Naive thymus-derived CD8-positive, alpha-beta T cell (primary cell): Measurements from ENCODE around the gene FDXR. TPM values are rescaled to one million over a fixed set of nuclear protein-coding genes. Genes with fewer than 3 reads are reported as not detected.

ENCODE experiments used
- ATAC-seq, 2 donors: fragments of 150-1000 bp; cut with Tn5 transposase in 1 of 2; sonication (Bioruptor Pico), chemical (Tn5 transposase) in 1 of 2; 1 replicate in 1 of 2; 2 replicates in 1 of 2; pipeline ENCODE4 v1.10.0; 2021; ENCODE audit warnings: mild to moderate bottlenecking in 2 of 2, moderate library complexity in 2 of 2
- POLR2A ChIA-PET: fragments of 350-600 bp; sonication (Branson Sonifier 250); formaldehyde crosslinking; loops from one replicate; lab custom pipeline; 2021; ENCODE audit warnings: antibody characterized with exemption; lab: Charles Lee
- DNase-seq, 10 donors: peaks; one replicate each; pipeline versions ENCODE4 v3.0.0 to v3.0.0-alpha.2; 2020 to 2022
- H3K27ac Mint-ChIP-seq, 10 donors: one replicate each; pipeline ENCODE4 v1.8.0; 2020 to 2022; ENCODE audit warnings: mild to moderate bottlenecking in 10 of 10, mixed read lengths in 10 of 10, moderate library complexity in 4 of 10, inconsistent platforms in 1 of 10
- H3K27me3 Mint-ChIP-seq, 5 donors: one replicate each; pipeline ENCODE4 v1.8.0; 2021 to 2022; ENCODE audit warnings: mixed read lengths in 5 of 5
- H3K36me3 Mint-ChIP-seq, 3 donors: one replicate each; pipeline ENCODE4 v1.8.0; 2020 to 2022; ENCODE audit warnings: mixed read lengths in 3 of 3, mild to moderate bottlenecking in 2 of 3, inconsistent platforms in 1 of 3
- H3K4me1 Mint-ChIP-seq, 4 donors: one replicate each; pipeline ENCODE4 v1.8.0; 2021 to 2022; ENCODE audit warnings: mixed read lengths in 4 of 4
- H3K4me3 Mint-ChIP-seq, 10 donors: one replicate each; pipeline ENCODE4 v1.8.0; 2020 to 2022; ENCODE audit warnings: mild to moderate bottlenecking in 10 of 10, mixed read lengths in 10 of 10, moderate library complexity in 6 of 10, inconsistent platforms in 1 of 10
- H3K9me3 Mint-ChIP-seq, 9 donors: one replicate each; pipeline ENCODE4 v1.8.0; 2020 to 2022; ENCODE audit warnings: mixed read lengths in 9 of 9, mild to moderate bottlenecking in 3 of 9, inconsistent platforms in 1 of 9, moderate library complexity in 1 of 9
- polyA plus RNA-seq, 3 donors: library from polyadenylated mRNA; unstranded; fragments of 300-500 nt; fragmentation: Illumina TruSeq; gene quantifications; one replicate each; pipeline ENCODE4 v1.2.3, GENCODE V29; 2021
- total RNA-seq, 8 experiments: library from RNA in 2 of 8; stranded (reverse) in 2 of 8; gene quantifications; one replicate each; pipeline ENCODE4 v1.2.3 and lab custom pipeline; 2021 to 2026

Gene FDXR
- total and polyA plus RNA-seq, 5 experiments from 2014 or later = 3.9 to 12.7 (median 7.2) TPM

DNA sequence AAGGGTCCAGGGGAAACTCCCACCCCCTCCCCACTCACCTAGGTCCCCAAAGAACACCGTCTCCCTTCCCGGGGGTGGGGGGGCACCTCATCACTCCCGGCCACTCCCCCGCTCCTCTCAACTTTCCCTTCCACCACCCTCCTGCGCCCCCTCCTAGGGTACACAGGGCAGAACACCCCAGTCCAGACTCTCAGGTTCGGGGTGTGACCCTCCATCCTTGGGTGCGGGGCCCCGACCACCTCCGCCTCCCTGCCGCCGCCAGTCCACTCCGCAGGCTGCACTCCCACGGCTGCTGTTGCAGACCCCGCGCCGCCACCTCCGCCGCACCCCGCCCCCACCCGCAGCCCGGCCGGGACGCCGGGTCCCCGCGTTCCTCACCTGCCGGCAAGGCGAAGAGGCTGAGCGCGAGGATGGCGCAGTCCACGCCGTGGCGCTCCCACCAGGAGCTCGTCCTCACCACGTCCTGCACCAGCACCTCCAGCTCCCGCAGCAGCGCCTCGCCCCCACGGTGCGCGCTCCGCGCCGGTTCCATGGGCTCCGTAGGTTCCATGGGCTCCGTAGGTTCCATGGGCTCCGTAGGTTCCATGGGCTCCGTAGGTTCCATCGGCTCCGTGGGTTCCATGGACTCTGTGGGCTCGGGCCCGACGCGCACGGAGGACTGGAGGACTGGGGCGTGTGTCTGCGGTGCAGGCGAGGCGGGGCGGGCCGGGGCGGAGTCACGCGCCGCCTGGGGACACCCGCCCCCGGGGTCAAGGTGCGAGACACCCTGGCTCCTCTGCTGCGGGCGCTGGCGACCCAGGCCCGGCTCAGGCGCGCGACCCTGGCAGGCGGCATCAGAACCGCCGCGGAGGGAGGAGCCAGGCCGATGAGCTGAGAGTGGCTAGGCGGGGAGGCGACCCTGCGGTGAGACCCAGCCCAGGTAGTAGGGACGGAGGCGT, 20.4 kb upstream of the FDXR start, which contains the start of gene FADS6:
Gene FADS6 (minus strand): TSS at position 660 of the 938 bp plus-strand sequence. CDS start 38 bp downstream, at position 622.
- no peaks in the 10 kb centered on the region for H3K9me3 Mint-ChIP-seq
- ATAC-seq = peak; percentile 70 to 72
- H3K4me3 Mint-ChIP-seq = peak within 1 kb of the TSS; percentile 56 to 86 (median 74)
- DNase-seq = peak in 1 of 10 donors; percentile 11
- H3K27me3 Mint-ChIP-seq = peaks cover 21 to 57% (median 36%) of the 10 kb centered on the region in 5 donors
- peak within 1 kb of the TSS in 2 of 10 donors; percentile 59 to 71 for H3K27ac Mint-ChIP-seq
- H3K4me1 Mint-ChIP-seq = peaks cover 2 to 9% (median 5%) of the 10 kb centered on the region in 4 donors
- POLR2A ChIA-PET = interaction anchor here (0.8 kb wide), 1 partner anchor 15 kb away, joined by 3 read pairs; no protein-coding TSS in a partner anchor
- no peaks in the 10 kb centered on the region for H3K36me3 Mint-ChIP-seq

DNA sequence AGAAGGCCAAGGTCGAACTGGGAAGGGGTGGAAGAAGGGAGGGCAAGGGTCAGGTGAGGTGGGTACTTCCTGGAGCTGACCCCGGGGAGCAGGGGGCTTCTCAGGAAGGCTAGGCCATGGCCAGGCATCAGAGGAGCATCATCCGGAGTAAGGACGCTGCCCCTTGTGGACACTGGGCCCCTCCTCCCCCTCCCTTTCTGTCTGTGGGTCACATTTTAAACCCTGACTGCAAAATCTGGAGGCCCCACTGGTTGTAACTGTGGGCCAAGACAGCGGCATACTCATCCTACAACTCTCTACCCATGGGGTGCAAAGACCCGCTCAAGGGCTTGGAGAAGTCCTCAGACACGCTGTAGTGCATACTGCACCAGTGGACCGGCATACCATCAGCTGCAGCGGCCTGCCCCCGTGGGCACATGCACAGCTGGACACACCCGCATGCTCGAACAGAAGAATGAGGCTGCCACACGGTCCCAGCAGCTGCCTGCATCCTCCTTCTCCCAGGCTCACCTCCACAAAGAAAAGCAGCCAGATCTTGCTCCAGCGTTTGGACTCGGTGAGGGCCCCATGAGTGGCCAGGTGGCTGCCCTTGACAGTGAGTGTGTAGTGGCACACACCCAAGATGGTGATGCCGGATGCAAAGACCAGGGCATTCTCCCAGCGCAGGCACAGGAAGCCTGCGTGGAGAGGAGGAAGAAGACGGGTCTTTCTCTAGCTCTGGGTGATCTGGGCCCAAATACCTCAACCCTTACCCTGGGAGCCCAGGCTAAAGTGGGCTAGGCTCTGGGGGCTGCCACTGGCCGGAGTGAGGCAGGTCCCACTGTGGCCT, 19.4 kb upstream of the FDXR start:
- ATAC-seq (no peak), DNase-seq (no peak)
- H3K27ac Mint-ChIP-seq = no peak overlapping the region
- H3K4me1 Mint-ChIP-seq = peaks cover 2 to 9% (median 5%) of the 10 kb centered on the region in 4 donors
- H3K36me3 Mint-ChIP-seq = no peaks in the 10 kb centered on the region
- POLR2A ChIA-PET = interaction anchor here (0.5 to 0.8 kb wide), 2 partner anchors 14 to 1497 kb away, joined by 3 read pairs; no protein-coding TSS in a partner anchor
- H3K4me3 Mint-ChIP-seq = peak overlapping the region in 3 of 10 donors; percentile 48 to 77 (median 61)
- H3K9me3 Mint-ChIP-seq = no peaks in the 10 kb centered on the region
- H3K27me3 Mint-ChIP-seq = peaks cover 21 to 60% (median 36%) of the 10 kb centered on the region in 5 donors

DNA sequence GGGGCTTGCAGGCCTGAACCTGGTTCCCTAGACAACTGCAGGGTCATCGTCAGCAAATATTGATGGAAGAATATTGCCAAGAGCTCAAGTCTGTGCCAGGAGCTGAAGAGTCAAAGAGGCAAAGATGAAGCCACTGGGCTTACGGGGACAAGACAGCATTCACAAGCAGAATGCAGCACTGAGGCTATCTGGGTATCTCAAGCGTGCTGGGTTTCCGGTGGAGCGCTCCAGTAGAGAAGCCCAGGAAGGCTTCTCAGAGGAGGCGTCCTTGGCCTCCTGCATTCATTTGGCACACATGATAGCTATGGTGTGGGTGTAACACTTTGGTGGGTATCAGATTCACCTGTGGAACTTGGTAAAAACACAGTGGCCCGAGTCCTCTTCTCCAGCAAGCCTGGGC, 17.8 kb upstream of the FDXR start:
- no peak for ATAC-seq

DNA sequence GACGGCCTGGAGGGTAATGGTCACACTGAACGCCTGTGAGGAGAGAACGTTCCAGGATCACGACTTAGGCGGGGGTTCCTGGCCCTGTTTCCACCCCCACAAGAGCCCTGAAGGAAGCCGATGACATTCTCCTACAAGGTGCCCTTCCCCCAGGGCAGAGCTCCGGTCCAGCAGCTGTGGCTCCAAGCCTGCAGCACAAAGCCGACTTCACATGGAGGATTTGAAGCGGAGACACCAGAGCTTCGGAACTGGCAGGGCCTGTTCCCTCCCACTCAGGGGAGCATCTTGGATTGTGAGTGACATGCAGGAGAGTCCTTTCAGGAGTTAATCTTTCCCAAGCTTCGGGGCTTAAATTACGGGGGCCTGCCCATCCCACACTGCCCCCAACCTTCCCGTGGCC, 15.7 kb upstream of the FDXR start:
- Mint-ChIP-seq H3K4me3 (no peak overlapping the region), H3K9me3 (no peaks in the 10 kb centered on the region), H3K4me1 (peaks cover 0 to 5% (median under 1%) of the 10 kb centered on the region in 4 donors), H3K27me3 (peaks cover 10 to 49% (median 23%) of the 10 kb centered on the region in 5 donors), H3K36me3 (no peaks in the 10 kb centered on the region), H3K27ac (no peak overlapping the region)
- ATAC-seq (no peak), DNase-seq (no peak)
- POLR2A ChIA-PET = no interaction called here

More for the DNA sequence above, 17.8 kb upstream of the FDXR start:
- Mint-ChIP-seq H3K27ac (no peak overlapping the region), H3K4me1 (peaks cover 3 to 9% (median 5%) of the 10 kb centered on the region in 4 donors), H3K27me3 (peaks cover 16 to 60% (median 29%) of the 10 kb centered on the region in 5 donors), H3K4me3 (no peak overlapping the region), H3K9me3 (no peaks in the 10 kb centered on the region), H3K36me3 (no peaks in the 10 kb centered on the region)
- POLR2A ChIA-PET = no interaction called here
- no peak for DNase-seq

DNA sequence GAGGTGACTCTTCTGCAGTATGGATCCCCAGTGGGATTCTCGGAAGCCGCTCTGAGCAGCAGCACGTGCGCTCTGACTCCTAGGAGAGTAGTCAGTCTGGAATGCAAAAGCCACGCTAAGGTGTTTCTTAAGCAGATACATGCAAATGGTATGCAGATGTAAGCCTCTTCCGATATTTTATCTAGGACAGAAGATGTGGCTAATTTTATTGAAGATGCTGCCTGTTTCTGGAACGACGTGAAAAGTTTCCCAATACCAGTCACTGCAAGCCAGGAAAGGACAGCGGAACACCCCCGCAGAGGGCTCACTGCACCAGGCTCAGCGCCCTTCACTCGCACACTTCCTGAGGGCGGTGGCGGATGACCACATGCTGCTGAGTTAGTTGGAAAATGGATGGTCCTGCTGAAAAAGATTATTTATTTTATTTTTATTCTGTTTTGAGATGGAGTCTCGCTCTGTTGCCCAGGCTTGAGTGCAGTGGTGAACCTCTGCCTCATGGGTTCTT, 10.5 kb upstream of the FDXR start:
- DNase-seq (no peak), ATAC-seq (no peak)
- Mint-ChIP-seq H3K4me1 (peaks cover 0 to 2% (median 0%) of the 10 kb centered on the region in 4 donors), H3K36me3 (no peaks in the 10 kb centered on the region), H3K27ac (no peak overlapping the region), H3K9me3 (no peaks in the 10 kb centered on the region), H3K27me3 (peaks cover 6 to 21% (median 14%) of the 10 kb centered on the region in 5 donors), H3K4me3 (no peak overlapping the region)
- POLR2A ChIA-PET = no interaction called here

DNA sequence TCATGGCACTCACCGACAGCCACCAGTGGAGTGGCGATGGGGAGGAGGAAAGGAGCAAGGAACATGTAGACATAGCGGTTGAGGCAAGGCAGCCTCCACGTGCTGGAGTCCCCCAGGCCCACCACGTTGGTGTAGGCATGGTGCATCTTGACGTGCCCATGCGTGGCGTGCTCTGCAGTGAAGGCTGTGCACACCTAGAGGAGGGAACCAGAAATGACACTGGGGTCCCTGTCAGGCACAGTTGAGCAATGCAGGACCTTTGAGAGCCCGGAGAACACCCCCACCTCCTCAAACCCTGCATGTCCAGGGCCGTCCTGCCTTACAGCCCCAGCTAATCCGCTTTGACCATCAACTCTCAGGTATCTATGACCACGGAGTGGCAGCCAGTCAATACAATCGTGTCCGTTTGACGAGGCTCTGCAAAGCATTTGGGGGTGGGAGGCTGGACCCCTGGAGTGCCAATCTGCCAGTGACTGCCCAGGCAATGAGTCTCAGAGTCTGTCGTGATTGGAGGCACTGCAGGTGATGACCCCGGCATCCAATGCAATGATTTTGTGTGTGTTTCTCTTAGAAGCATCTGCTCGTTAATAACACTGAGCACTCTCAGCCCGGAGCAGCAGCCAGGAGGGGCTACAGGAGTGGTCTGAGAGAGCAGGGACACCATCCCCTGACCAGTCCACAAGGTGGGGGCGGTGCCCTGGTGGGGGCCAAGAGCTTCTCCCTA, 9.9 kb upstream of the FDXR start:
- DNase-seq = no peak
- Mint-ChIP-seq H3K27me3 (peaks cover 6 to 21% (median 14%) of the 10 kb centered on the region in 5 donors), H3K27ac (no peak overlapping the region), H3K9me3 (no peaks in the 10 kb centered on the region), H3K36me3 (no peaks in the 10 kb centered on the region), H3K4me1 (peaks cover 0 to 2% (median 0%) of the 10 kb centered on the region in 4 donors), H3K4me3 (no peak overlapping the region)
- POLR2A ChIA-PET = no interaction called here
- no peak for ATAC-seq

DNA sequence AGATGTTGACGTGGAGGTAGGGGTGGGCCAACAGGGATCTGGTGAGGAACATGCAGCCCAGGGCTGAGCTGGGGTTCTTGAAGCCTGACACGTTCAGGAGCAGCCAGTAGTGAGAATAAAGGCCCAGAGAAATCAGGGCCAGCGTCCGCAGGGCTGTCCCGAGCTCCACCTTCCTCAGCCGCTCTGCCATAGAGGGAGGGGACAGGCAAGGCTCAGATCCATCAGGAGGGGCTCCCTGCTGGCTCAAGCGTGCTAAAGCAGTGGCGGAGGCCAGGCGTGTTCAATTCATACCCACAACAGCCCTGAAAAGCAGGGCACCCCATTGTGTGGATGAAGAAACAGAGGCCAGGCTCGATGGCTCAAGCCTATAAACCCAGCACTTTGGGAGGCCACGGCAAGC, 8.3 kb upstream of the FDXR start:
- Mint-ChIP-seq H3K4me1 (no peaks in the 10 kb centered on the region), H3K27ac (no peak overlapping the region)
- POLR2A ChIA-PET = no interaction called here

DNA sequence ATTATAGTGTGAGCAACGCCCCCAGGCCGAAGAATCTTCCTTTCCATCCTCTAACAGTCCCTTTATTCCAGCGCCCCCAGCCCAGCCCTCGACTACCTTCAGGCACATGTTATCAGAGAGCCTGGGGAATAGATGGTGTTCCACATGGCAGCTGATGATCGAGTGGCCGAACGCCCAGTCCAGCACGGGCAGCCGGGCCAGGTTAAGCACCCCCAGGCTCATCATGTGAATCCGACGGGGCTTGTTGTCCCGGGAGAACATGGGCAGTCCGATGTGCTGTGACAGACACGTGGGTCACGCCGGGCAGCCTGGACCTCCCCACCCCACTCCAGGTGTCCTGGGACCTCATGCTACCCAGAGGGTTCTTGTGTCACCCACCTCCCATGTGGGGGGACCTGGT, 6.5 kb upstream of the FDXR start:
- Mint-ChIP-seq H3K4me3 (no peak overlapping the region), H3K4me1 (no peaks in the 10 kb centered on the region), H3K27me3 (peaks cover 0 to 4% (median 1%) of the 10 kb centered on the region in 5 donors), H3K36me3 (no peaks in the 10 kb centered on the region), H3K9me3 (no peaks in the 10 kb centered on the region), H3K27ac (peak overlapping the region in 1 of 10 donors; percentile 71)
- POLR2A ChIA-PET = no interaction called here
- DNase-seq (no peak), ATAC-seq (no peak)

More for the DNA sequence above, 8.3 kb upstream of the FDXR start:
- DNase-seq = no peak
- Mint-ChIP-seq H3K9me3 (no peaks in the 10 kb centered on the region), H3K36me3 (no peaks in the 10 kb centered on the region), H3K27me3 (peaks cover 2 to 21% (median 9%) of the 10 kb centered on the region in 5 donors), H3K4me3 (no peak overlapping the region)
- ATAC-seq = no peak

DNA sequence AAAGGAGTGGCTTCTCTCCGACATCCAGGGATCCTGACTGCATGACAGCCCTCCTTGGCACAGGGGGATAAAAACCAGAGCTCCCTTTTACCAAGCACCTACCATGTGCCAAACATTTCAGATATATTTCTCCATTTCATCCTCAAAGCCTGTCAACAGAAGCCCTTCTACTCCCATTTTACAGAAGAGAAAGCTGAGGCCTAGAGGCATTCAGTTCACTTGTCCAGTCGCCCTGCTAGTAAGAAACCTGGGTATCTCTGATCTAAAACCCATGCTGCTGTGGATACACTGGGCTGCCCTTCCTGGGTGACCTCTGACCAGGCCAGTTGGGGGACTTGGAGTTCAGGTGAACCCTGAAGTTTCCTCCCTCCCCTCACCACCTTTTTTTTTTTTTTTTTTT, 5.9 kb upstream of the FDXR start:
- no peaks in the 10 kb centered on the region for H3K9me3 Mint-ChIP-seq
- H3K36me3 Mint-ChIP-seq = no peaks in the 10 kb centered on the region
- no peak for ATAC-seq
- POLR2A ChIA-PET = interaction anchor here (0.6 to 0.9 kb wide), 2 partner anchors 14 to 175 kb away, joined by 3 to 6 read pairs; no protein-coding TSS in a partner anchor
- H3K4me1 Mint-ChIP-seq = peaks cover 2 to 5% (median 5%) of the 10 kb centered on the region in 4 donors
- no peak overlapping the region for H3K4me3 Mint-ChIP-seq
- peaks cover 0 to 2% (median 0%) of the 10 kb centered on the region in 5 donors for H3K27me3 Mint-ChIP-seq
- no peak overlapping the region for H3K27ac Mint-ChIP-seq
- DNase-seq = no peak

DNA sequence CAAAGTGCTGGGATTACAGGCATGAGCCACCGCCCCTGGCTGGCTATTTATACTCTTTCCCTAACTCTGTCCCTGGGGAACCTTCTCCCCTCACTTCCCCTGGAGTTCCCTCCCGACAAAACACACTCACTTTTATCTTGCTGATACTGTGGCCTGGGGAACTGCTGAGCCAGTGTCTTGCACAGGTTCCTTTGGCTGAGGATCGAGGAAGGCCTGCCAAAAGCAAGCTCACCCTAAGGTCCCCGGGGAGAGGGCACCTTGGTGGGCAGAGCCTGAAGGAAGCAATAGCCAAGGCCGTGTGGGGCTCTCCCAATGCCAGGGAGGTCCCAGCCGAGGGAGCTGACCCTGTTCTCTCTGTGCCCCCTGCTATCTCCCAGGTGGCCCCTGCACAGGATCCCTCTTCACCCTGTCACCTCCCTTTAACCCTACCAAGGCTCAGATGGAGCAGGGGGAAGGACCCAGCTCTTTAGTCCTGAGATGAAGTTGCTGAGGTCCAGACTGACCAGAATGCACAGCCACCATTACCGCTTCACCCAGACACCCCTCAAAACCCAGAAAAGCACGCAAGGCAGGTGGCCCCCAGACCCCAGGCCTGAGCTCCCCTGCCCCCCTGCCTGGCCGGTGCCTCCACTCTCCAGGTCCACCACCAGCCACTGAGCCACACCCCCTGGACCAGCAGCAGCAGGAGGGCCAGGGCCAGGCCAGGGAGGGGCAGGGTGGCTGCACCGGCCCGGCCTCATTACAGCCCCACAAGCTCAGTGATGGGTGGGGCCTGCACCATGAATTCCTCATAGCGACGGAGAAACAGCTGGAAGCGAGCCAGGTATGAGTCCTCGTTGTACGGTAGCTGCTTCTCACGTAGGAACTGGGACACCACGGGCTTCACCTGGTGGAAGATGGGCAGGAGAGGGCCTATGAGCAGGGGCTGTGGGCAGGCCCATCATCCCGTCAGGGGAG, 5.1 kb upstream of the FDXR start:
- Mint-ChIP-seq H3K4me3 (no peak overlapping the region), H3K9me3 (no peaks in the 10 kb centered on the region), H3K27ac (no peak overlapping the region), H3K36me3 (no peaks in the 10 kb centered on the region), H3K27me3 (peaks cover 0 to 2% (median 0%) of the 10 kb centered on the region in 5 donors), H3K4me1 (peaks cover 4 to 11% (median 7%) of the 10 kb centered on the region in 4 donors)
- POLR2A ChIA-PET = interaction anchor here (0.6 to 0.9 kb wide), 2 partner anchors 15 to 176 kb away, joined by 3 to 6 read pairs; no protein-coding TSS in a partner anchor
- DNase-seq (no peak), ATAC-seq (no peak)
